Activated naive CD4-positive, alpha-beta T cell treated with anti-CD3 and anti-CD28 coated beads for 36 hours (primary cell): ENCODE results near the gene DGKB. TPM values are rescaled to one million over a fixed set of nuclear protein-coding genes. Genes with fewer than 3 reads are reported as not detected.

Experiments
- CTCF ChIA-PET: fragments of 350-600 bp; sonication (Branson Sonifier 250); formaldehyde crosslinking; loops from one replicate; lab custom pipeline; 2021; ENCODE audit warnings: antibody characterized with exemption; lab: Charles Lee
- DNase-seq: peaks from one replicate; pipeline ENCODE4 v3.0.0-alpha.2; 2020
- H3K27ac Mint-ChIP-seq: one replicate; pipeline ENCODE4 v1.8.0; 2021; ENCODE audit warnings: mild to moderate bottlenecking, mixed read lengths
- H3K27me3 Mint-ChIP-seq: one replicate; pipeline ENCODE4 v1.8.0; 2021; ENCODE audit warnings: low read depth, mixed read lengths
- H3K36me3 Mint-ChIP-seq: one replicate; pipeline ENCODE4 v1.8.0; 2021; ENCODE audit warnings: low read depth, mixed read lengths
- H3K4me1 Mint-ChIP-seq: one replicate; pipeline ENCODE4 v1.8.0; 2021; ENCODE audit warnings: low read depth, mixed read lengths
- H3K4me3 Mint-ChIP-seq: one replicate; pipeline ENCODE4 v1.8.0; 2021; ENCODE audit warnings: mild to moderate bottlenecking, moderate library complexity, mixed read lengths
- H3K9me3 Mint-ChIP-seq: one replicate; pipeline ENCODE4 v1.8.0; 2021; ENCODE audit warnings: mixed read lengths
- intact Hi-C: fragments of 100-400 bp; cut with micrococcal nuclease; formaldehyde crosslinking; loops from one replicate; pipeline ENCODE4 v1.15.1; 2023
- total RNA-seq, 2 experiments: library from RNA; stranded (reverse); gene quantifications; one replicate each; pipeline ENCODE4 v1.2.3, GENCODE V29; 2021

DGKB gene
- total RNA-seq, 2 experiments from 2014 or later: not detected

GRCh38 chr7:14836006-14836405, 66.5 kb downstream of the DGKB start:
- CTCF ChIA-PET: no interaction called here
- no peak for DNase-seq
- Mint-ChIP-seq H3K9me3 (peaks cover 2% of the 10 kb centered on the region), H3K27me3 (no peaks in the 10 kb centered on the region), H3K36me3 (no peaks in the 10 kb centered on the region), H3K27ac (no peak overlapping the region), H3K4me3 (no peak overlapping the region), H3K4me1 (no peaks in the 10 kb centered on the region)
- intact Hi-C loops: no loop called here

GRCh38 chr7:14835384-14835783, 67.2 kb downstream of the DGKB start:
- Mint-ChIP-seq H3K36me3 (no peaks in the 10 kb centered on the region), H3K27ac (no peak overlapping the region), H3K4me3 (no peak overlapping the region), H3K4me1 (no peaks in the 10 kb centered on the region), H3K9me3 (peaks cover 2% of the 10 kb centered on the region), H3K27me3 (no peaks in the 10 kb centered on the region)
- intact Hi-C loops: no loop called here
- DNase-seq: no peak
- CTCF ChIA-PET: no interaction called here

GRCh38 chr7:14834883-14835282, 67.7 kb downstream of the DGKB start:
- no peak for DNase-seq
- CTCF ChIA-PET: no interaction called here
- Mint-ChIP-seq H3K9me3 (peaks cover 2% of the 10 kb centered on the region), H3K27me3 (no peaks in the 10 kb centered on the region), H3K36me3 (no peaks in the 10 kb centered on the region), H3K4me3 (no peak overlapping the region), H3K4me1 (no peaks in the 10 kb centered on the region), H3K27ac (no peak overlapping the region)
- intact Hi-C loops: no loop called here

- Mint-ChIP-seq H3K9me3 (peaks cover 2% of the 10 kb centered on the region), H3K4me3 (no peak overlapping the region), H3K4me1 (no peaks in the 10 kb centered on the region), H3K27ac (no peak overlapping the region), H3K36me3 (no peaks in the 10 kb centered on the region), H3K27me3 (no peaks in the 10 kb centered on the region)
- intact Hi-C loops: no loop called here
- no peak for DNase-seq
- CTCF ChIA-PET: no interaction called here
Measured at GRCh38 chr7:14834456-14834855, 68.1 kb downstream of the DGKB start.

GRCh38 chr7:14833707-14834106, 68.8 kb downstream of the DGKB start:
- no peaks in the 10 kb centered on the region for H3K4me1 Mint-ChIP-seq
- CTCF ChIA-PET: no interaction called here
- H3K36me3 Mint-ChIP-seq: no peaks in the 10 kb centered on the region
- H3K27ac Mint-ChIP-seq: no peak overlapping the region
- no peaks in the 10 kb centered on the region for H3K27me3 Mint-ChIP-seq
- intact Hi-C loops: no loop called here
- no peak for DNase-seq
- peaks cover 2% of the 10 kb centered on the region for H3K9me3 Mint-ChIP-seq
- no peak overlapping the region for H3K4me3 Mint-ChIP-seq

GRCh38 chr7:14828053-14828452, 74.5 kb downstream of the DGKB start:
- intact Hi-C loops: no loop called here
- H3K9me3 Mint-ChIP-seq: peaks cover 3% of the 10 kb centered on the region

GRCh38 chr7:14826426-14826825, 76.1 kb downstream of the DGKB start:
- no peak for DNase-seq
- no peaks in the 10 kb centered on the region for H3K27me3 Mint-ChIP-seq
- H3K4me1 Mint-ChIP-seq: no peaks in the 10 kb centered on the region
- CTCF ChIA-PET: no interaction called here
- H3K9me3 Mint-ChIP-seq: peaks cover 1% of the 10 kb centered on the region
- no peaks in the 10 kb centered on the region for H3K36me3 Mint-ChIP-seq
- no peak overlapping the region for H3K27ac Mint-ChIP-seq
- intact Hi-C loops: no loop called here
- no peak overlapping the region for H3K4me3 Mint-ChIP-seq

More at GRCh38 chr7:14828053-14828452, 74.5 kb downstream of the DGKB start:
- no peak overlapping the region for H3K27ac Mint-ChIP-seq
- H3K27me3 Mint-ChIP-seq: no peaks in the 10 kb centered on the region
- CTCF ChIA-PET: no interaction called here
- H3K36me3 Mint-ChIP-seq: no peaks in the 10 kb centered on the region
- H3K4me1 Mint-ChIP-seq: no peaks in the 10 kb centered on the region
- DNase-seq: no peak
- H3K4me3 Mint-ChIP-seq: no peak overlapping the region

- no peak overlapping the region for H3K4me3 Mint-ChIP-seq
- no peaks in the 10 kb centered on the region for H3K36me3 Mint-ChIP-seq
- DNase-seq: no peak
- CTCF ChIA-PET: no interaction called here
- intact Hi-C loops: no loop called here
- H3K9me3 Mint-ChIP-seq: peaks cover 1% of the 10 kb centered on the region
- no peak overlapping the region for H3K27ac Mint-ChIP-seq
- no peaks in the 10 kb centered on the region for H3K27me3 Mint-ChIP-seq
- no peaks in the 10 kb centered on the region for H3K4me1 Mint-ChIP-seq
Measured at GRCh38 chr7:14825912-14826311, 76.6 kb downstream of the DGKB start.

GRCh38 chr7:14822481-14822854, 80.1 kb downstream of the DGKB start:
- H3K4me3 Mint-ChIP-seq: no peak overlapping the region
- no peaks in the 10 kb centered on the region for H3K36me3 Mint-ChIP-seq
- intact Hi-C loops: no loop called here
- DNase-seq: no peak
- H3K27me3 Mint-ChIP-seq: no peaks in the 10 kb centered on the region
- H3K9me3 Mint-ChIP-seq: peaks cover 1% of the 10 kb centered on the region
- CTCF ChIA-PET: no interaction called here
- H3K27ac Mint-ChIP-seq: no peak overlapping the region
- H3K4me1 Mint-ChIP-seq: no peaks in the 10 kb centered on the region

- DNase-seq: no peak
- no peaks in the 10 kb centered on the region for H3K4me1 Mint-ChIP-seq
- no peak overlapping the region for H3K27ac Mint-ChIP-seq
- H3K4me3 Mint-ChIP-seq: no peak overlapping the region
- CTCF ChIA-PET: no interaction called here
- H3K36me3 Mint-ChIP-seq: no peaks in the 10 kb centered on the region
- no peaks in the 10 kb centered on the region for H3K27me3 Mint-ChIP-seq
- intact Hi-C loops: no loop called here
- H3K9me3 Mint-ChIP-seq: peaks cover 1% of the 10 kb centered on the region
Measured at GRCh38 chr7:14821757-14822480, 80.6 kb downstream of the DGKB start.

- Mint-ChIP-seq H3K27me3 (no peaks in the 10 kb centered on the region), H3K36me3 (no peaks in the 10 kb centered on the region), H3K9me3 (no peaks in the 10 kb centered on the region), H3K27ac (no peak overlapping the region), H3K4me1 (no peaks in the 10 kb centered on the region), H3K4me3 (no peak overlapping the region)
- no peak for DNase-seq
- CTCF ChIA-PET: no interaction called here
- intact Hi-C loops: no loop called here
Measured at GRCh38 chr7:14818871-14819270, 83.7 kb downstream of the DGKB start.

GRCh38 chr7:14817829-14818614, 84.5 kb downstream of the DGKB start:
- Mint-ChIP-seq H3K4me1 (no peaks in the 10 kb centered on the region), H3K27me3 (no peaks in the 10 kb centered on the region), H3K27ac (no peak overlapping the region), H3K9me3 (no peaks in the 10 kb centered on the region), H3K36me3 (no peaks in the 10 kb centered on the region), H3K4me3 (no peak overlapping the region)
- DNase-seq: no peak
- intact Hi-C loops: no loop called here
- CTCF ChIA-PET: no interaction called here

GRCh38 chr7:14807507-14807906, 95.0 kb downstream of the DGKB start:
- H3K4me1 Mint-ChIP-seq: no peaks in the 10 kb centered on the region

More at GRCh38 chr7:14807507-14807906, 95.0 kb downstream of the DGKB start:
- DNase-seq: no peak
- no peak overlapping the region for H3K4me3 Mint-ChIP-seq
- H3K36me3 Mint-ChIP-seq: no peaks in the 10 kb centered on the region
- intact Hi-C loops: no loop called here
- no peak overlapping the region for H3K27ac Mint-ChIP-seq
- CTCF ChIA-PET: no interaction called here
- no peaks in the 10 kb centered on the region for H3K27me3 Mint-ChIP-seq
- H3K9me3 Mint-ChIP-seq: no peaks in the 10 kb centered on the region
